HEK293 (cell line): ENCODE measurements around the gene ASNSD1.

Experiments used
- CTCF ChIA-PET: fragments of 350-600 bp; formaldehyde crosslinking; extraction: SDS; loops from one replicate; lab custom pipeline; 2021; ENCODE audit warnings: antibody characterized with exemption; lab: Yijun Ruan, JAX
- POLR2A ChIA-PET: fragments of 300-600 bp; formaldehyde crosslinking; extraction: SDS; loops from one replicate; lab custom pipeline; 2020; ENCODE audit warnings: antibody characterized with exemption, inconsistent platforms; lab: Yijun Ruan, JAX
- H3K27ac ChIP-seq: fragments of 200-500 bp; sonication (Bioruptor generic); 2 replicates; pipeline ENCODE4 v1.5.1; 2014; ENCODE audit warnings: low read depth, low read length, control low read depth, inconsistent platforms; ENCODE audit errors: extremely low read depth
- H3K36me3 ChIP-seq, 2 experiments: fragments of 200-500 bp in 1 of 2; sonication (Bioruptor generic) in 1 of 2; 1 replicate in 1 of 2; 2 replicates in 1 of 2; pipeline ENCODE4 v1.5.1; 2014 to 2017; ENCODE audit warnings: inconsistent platforms in 2 of 2, low read length in 2 of 2; ENCODE audit not compliant: control insufficient read depth in 2 of 2, insufficient read depth in 1 of 2
- H3K4me1 ChIP-seq: fragments of 200-500 bp; sonication (Bioruptor generic); 2 replicates; pipeline ENCODE4 v1.5.1; 2014; ENCODE audit warnings: mild to moderate bottlenecking, low read length, inconsistent platforms; ENCODE audit not compliant: control insufficient read depth, insufficient read depth
- H3K4me3 ChIP-seq: 2 replicates; pipeline ENCODE4 v1.5.1; 2011; ENCODE audit warnings: low read depth, mild to moderate bottlenecking, control low read depth, low read length, moderate library complexity
- H3K9me3 ChIP-seq: fragments of 200-500 bp; sonication (Bioruptor generic); 2 replicates; pipeline ENCODE4 v1.5.1; 2014; ENCODE audit warnings: low read depth, low read length, inconsistent platforms; ENCODE audit not compliant: control insufficient read depth, insufficient read depth
- MEIS1 ChIP-seq: sonication (generic); formaldehyde crosslinking; IDR thresholded peaks from 2 replicates; pipeline ENCODE4 v1.8.1; 2022; ENCODE audit warnings: missing genetic modification reagents, mild to moderate bottlenecking, borderline replicate concordance
- OSR2 ChIP-seq: fragments of 450-650 bp; formaldehyde crosslinking; IDR thresholded peaks from 2 replicates; pipeline ENCODE4 v1.5.1; 2016; ENCODE audit warnings: missing biosample characterization, missing genetic modification characterization
- PATZ1 ChIP-seq: fragments of 450-650 bp; formaldehyde crosslinking; IDR thresholded peaks from 2 replicates; pipeline ENCODE4 v1.5.1; 2016; ENCODE audit warnings: missing biosample characterization, missing genetic modification characterization
- PRDM6 ChIP-seq: fragments of 450-650 bp; formaldehyde crosslinking; IDR thresholded peaks from 2 replicates; pipeline ENCODE4 v1.5.1; 2017; ENCODE audit warnings: missing biosample characterization, missing genetic modification characterization
- ZBTB7A ChIP-seq: fragments of 450-650 bp; formaldehyde crosslinking; IDR thresholded peaks from 2 replicates; pipeline ENCODE4 v1.5.1; 2016; ENCODE audit warnings: low read depth, missing biosample characterization, missing genetic modification characterization
- ZEB2 ChIP-seq: fragments of 450-650 bp; formaldehyde crosslinking; IDR thresholded peaks from 2 replicates; pipeline ENCODE4 v1.5.1; 2016; ENCODE audit warnings: missing biosample characterization, missing genetic modification characterization
- ZNF19 ChIP-seq: fragments of 450-650 bp; formaldehyde crosslinking; IDR thresholded peaks from 2 replicates; pipeline ENCODE4; 2016; ENCODE audit warnings: missing biosample characterization, missing genetic modification characterization, low read depth
- ZNF280C ChIP-seq: fragments of 450-650 bp; formaldehyde crosslinking; IDR thresholded peaks from 2 replicates; pipeline ENCODE4 v1.5.1; 2016; ENCODE audit warnings: missing biosample characterization, missing genetic modification characterization
- ZNF426 ChIP-seq: fragments of 450-650 bp; formaldehyde crosslinking; IDR thresholded peaks from 2 replicates; pipeline ENCODE4 v1.5.1; 2017; ENCODE audit warnings: missing biosample characterization, missing genetic modification characterization, mild to moderate bottlenecking, inconsistent platforms, moderate library complexity
- ZNF555 ChIP-seq: fragments of 450-650 bp; formaldehyde crosslinking; conservative IDR thresholded peaks from 2 replicates; pipeline ENCODE4 v1.5.1; 2017; ENCODE audit warnings: missing biosample characterization, mild to moderate bottlenecking, missing genetic modification characterization, inconsistent platforms
- ZNF596 ChIP-seq: fragments of 450-650 bp; IDR thresholded peaks from 2 replicates; pipeline ENCODE4 v1.5.0; 2018; ENCODE audit warnings: missing biosample characterization, mild to moderate bottlenecking, missing genetic modification characterization, moderate library complexity
- ZNF623 ChIP-seq: fragments of 450-650 bp; formaldehyde crosslinking; IDR thresholded peaks from 2 replicates; pipeline ENCODE4 v1.5.1; 2016; ENCODE audit warnings: missing biosample characterization, missing genetic modification characterization
- ZNF677 ChIP-seq: fragments of 450-650 bp; IDR thresholded peaks from 2 replicates; pipeline ENCODE4 v1.5.0; 2018; ENCODE audit warnings: missing biosample characterization, mild to moderate bottlenecking, missing genetic modification characterization, moderate library complexity
- ZNF707 ChIP-seq: fragments of 450-650 bp; formaldehyde crosslinking; IDR thresholded peaks from 2 replicates; pipeline ENCODE4 v1.5.1; 2016; ENCODE audit warnings: missing biosample characterization, missing genetic modification characterization
- ZNF792 ChIP-seq: fragments of 450-650 bp; formaldehyde crosslinking; IDR thresholded peaks from 2 replicates; pipeline ENCODE4 v1.5.1; 2016; ENCODE audit warnings: missing biosample characterization, missing genetic modification characterization
- ZSCAN5A ChIP-seq: fragments of 450-650 bp; formaldehyde crosslinking; IDR thresholded peaks from 2 replicates; pipeline ENCODE4 v1.5.1; 2016; ENCODE audit warnings: missing biosample characterization, missing genetic modification characterization

ASNSD1 gene

GRCh38 chr2:189676471-189676870 is 15.2 kb downstream of the ASNSD1 start:
- Histone ChIP-seq H3K9me3 (no peaks in the 10 kb centered on the region), H3K4me1 (no peaks in the 10 kb centered on the region; the same call in 1 of the 2 replicates), H3K36me3 (peaks cover 8 to 64% of the 10 kb centered on the region in 2 experiments), H3K27ac (no peak overlapping the region), H3K4me3 (no peak overlapping the region)
- TF ChIP-seq ZEB2 (tag by site-specific recombination) (no peak), ZSCAN5A (tag by site-specific recombination) (no peak), ZNF426 (tag by site-specific recombination) (no peak), MEIS1 (no peak)
- ChIA-PET CTCF (interaction anchor here (1.4 to 1.8 kb wide), 3 partner anchors 11 to 26 kb away, joined by 6 to 11 read pairs (median 7); no protein-coding TSS in a partner anchor), POLR2A (interaction anchor here (0.7 kb wide), 1 partner anchor 15 kb away, joined by 3 read pairs; the partner anchor contains the start of gene ASNSD1)

GRCh38 chr2:189679226-189679625 is 18.0 kb downstream of the ASNSD1 start:
- no peak overlapping the region for H3K27ac ChIP-seq
- ChIA-PET CTCF (no interaction called here), POLR2A (no interaction called here)
- no peak overlapping the region for H3K4me3 ChIP-seq
- TF ChIP-seq ZNF707 (tag by site-specific recombination) (no peak), ZNF596 (tag by site-specific recombination) (no peak), ZNF792 (tag by site-specific recombination) (no peak), ZNF19 (tag by site-specific recombination) (no peak), ZNF623 (tag by site-specific recombination) (no peak), PATZ1 (tag by site-specific recombination) (no peak), ZNF280C (tag by site-specific recombination) (no peak), OSR2 (no peak), ZNF677 (no peak), ZBTB7A (tag by site-specific recombination) (no peak), PRDM6 (tag by site-specific recombination) (no peak), ZNF555 (tag by site-specific recombination) (no peak)
- H3K36me3 ChIP-seq: peaks cover 8 to 44% of the 10 kb centered on the region in 2 experiments
- H3K4me1 ChIP-seq: no peaks in the 10 kb centered on the region; the same call in 1 of the 2 replicates
- H3K9me3 ChIP-seq: no peaks in the 10 kb centered on the region
